Amygdala (tissue), 56 donors: Measurements from ENCODE around the gene TGIF2.
"Not testable (repeated sequence)": the region's sequence is repeated elsewhere in the genome, so short reads cannot be mapped to it uniquely, and the experiment has no call there.

Source experiments
- DNase-seq, 56 donors: peaks; one replicate each; lab custom pipeline; 2025; lab: John Stamatoyannopoulos, UW

The TGIF2 gene

DNA sequence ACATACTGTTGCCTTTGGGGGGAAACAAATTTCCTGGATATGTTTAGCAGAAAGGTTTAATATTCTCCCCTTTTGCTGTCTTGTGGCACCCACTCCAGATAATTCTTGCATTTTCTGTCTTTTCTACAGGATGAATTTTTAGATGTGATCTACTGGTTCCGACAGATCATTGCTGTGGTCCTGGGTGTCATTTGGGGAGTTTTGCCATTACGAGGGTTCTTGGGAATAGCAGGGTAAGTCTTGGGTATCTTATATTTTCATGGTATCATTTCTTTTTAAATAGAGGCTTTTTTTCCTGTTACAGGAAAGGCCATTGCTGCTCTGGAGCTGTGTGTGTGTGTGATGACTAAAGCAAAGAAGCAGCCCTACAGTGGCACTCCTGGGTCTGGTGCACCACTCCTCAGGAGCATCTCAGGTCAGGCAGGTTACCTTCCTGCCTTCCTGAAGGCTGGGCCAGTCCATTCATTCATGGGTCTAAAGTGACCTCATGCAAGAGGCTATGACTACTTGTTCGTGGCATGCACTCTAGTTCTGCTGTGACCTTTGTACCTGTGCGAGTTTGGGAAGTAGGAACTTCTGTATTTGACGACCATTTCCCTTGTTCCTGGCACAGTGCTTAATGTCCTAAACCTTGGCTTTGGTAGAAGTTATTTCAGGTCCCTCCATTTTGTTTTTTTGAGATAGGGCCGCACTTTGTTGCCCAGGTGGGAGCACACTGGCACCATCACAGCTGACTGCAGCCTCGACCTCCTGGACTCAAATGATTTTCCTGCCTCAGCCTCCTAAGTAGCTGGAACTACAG lies 34.4 kb downstream of the TGIF2 start:
- no peak for DNase-seq

DNA sequence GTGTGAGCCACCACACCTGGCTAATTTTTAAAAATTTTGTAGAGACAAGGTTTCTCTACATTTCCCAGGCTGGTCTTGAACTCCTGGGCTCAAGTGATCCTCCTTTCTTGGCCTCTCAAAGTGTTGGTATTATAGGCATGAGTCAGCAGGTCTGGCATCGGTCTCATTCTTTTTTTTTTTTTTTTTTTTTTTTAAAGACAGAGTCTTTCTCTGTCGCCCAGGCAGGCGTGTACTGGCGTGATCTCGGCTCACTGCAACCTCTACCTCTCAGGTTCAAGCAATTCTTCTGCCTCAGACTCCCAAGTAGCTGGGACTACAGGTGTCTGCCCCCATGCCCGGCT lies 35.0 kb downstream of the TGIF2 start:
- not testable (repeated sequence) for DNase-seq

DNA sequence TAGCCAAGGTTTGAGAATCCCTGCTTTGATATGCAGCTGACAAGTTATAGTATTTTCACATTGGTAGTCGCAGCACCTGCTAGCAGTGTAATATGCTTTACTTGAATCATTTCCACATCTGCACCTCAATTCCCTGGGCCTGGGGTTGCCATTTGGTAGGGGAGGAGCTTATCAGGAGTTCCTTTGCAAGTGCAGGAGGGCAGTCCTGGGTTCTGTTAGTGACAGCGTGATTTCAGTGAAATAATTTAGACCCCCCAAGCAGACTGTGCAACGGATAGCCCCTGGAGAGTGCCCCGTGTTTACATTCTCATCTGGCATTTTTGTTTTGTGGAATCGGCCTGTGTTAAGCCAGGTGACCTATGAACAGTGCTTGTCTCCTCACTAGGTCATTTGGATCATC lies 38.2 kb downstream of the TGIF2 start:
- no peak for DNase-seq

DNA sequence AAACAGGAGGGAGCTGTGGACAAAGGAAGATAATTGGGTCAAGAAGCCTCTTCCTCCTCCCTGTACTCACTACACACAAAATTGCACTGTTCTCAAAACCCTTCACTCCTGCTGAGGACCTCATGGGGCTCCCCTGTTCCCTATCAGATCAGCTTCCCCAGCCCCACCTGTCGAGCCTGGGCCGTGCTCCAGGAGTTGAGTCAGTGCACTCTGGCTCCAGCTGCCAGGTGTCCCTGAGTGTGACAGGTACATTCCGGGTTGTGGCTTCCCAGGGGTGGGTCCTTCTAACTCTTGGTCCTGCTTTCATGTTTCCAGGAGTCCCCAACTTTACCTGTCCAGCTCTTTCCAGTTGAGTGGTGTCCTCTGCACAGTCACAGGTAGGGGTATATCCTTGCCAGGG lies 40.6 kb downstream of the TGIF2 start:
- no peak for DNase-seq

DNA sequence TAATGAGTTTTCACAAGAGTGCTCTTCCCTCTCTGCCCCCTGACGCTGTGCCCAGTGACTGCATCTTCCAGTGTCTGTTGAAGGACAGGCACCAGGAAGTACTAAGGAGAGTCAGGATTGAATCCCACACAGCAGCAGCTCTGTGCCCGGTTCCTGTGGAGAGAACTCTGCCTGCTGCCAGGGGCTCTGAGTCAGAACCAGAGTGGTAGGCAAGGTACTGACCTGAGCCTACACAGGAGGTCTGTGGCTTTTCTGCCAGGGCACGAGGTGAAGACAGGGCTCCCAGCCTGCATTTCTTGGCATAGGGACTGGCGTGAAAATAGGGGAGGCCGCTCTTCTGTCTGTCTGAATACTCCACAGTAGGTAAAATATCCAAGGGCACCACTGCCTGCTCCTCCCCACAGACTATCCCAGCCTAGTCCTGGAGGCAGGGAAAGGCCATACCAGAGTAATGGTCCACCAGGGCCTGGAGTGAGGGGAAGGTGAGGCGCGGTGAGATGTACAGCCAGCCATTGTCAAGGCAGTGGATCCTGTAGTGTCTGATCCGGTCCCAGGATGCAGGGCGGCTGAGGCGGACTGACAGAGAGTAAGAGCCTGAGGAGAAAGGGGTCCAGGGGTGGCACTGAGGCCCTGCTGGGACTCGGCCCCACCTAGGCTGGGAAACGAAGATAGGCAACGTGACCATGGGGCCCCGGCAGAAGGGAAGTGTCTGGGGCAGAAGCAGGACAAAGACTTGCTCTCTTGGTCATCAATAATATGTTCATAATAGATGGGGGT lies 41.6 kb downstream of the TGIF2 start:
- DNase-seq: no peak

DNA sequence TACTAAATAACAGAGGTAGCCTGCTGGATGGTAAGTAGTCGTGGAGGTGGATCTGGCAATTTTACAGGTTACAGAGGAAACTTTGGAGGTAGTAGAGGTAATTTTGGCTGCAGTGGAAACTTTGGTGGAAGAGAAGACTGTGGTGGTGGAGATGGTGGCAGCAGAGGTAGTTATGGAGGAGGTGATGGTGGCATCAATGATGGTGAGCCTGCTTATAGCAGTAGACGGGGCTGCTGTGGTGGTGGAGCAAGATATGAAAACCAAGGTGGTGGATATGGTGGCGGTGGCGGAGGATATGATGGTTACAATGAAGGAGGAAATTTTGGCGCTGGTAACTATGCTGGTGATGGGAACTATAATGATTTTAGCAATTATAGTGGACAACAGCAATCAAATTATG lies 47.5 kb downstream of the TGIF2 start:
- DNase-seq: no peak

DNA sequence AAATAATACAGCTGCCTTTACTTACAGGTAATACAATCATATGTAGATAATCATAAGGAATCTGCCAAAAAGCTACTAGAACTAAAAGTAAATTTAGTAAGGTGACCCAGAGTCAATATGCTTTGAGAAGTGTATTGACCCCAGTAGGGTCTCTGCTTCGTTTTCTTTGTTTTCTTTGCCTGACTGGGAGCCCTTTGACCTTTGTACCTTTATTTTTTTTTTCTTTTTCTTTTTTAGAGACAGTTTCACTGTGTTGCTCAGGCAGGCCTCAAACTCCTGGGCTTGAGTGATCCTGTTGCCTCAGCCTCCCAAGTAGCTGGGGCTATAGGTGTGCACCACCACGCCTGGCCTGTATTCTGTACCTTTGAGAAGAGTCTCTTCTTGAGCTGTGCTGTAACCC lies 50.0 kb downstream of the TGIF2 start:
- DNase-seq: no peak

DNA sequence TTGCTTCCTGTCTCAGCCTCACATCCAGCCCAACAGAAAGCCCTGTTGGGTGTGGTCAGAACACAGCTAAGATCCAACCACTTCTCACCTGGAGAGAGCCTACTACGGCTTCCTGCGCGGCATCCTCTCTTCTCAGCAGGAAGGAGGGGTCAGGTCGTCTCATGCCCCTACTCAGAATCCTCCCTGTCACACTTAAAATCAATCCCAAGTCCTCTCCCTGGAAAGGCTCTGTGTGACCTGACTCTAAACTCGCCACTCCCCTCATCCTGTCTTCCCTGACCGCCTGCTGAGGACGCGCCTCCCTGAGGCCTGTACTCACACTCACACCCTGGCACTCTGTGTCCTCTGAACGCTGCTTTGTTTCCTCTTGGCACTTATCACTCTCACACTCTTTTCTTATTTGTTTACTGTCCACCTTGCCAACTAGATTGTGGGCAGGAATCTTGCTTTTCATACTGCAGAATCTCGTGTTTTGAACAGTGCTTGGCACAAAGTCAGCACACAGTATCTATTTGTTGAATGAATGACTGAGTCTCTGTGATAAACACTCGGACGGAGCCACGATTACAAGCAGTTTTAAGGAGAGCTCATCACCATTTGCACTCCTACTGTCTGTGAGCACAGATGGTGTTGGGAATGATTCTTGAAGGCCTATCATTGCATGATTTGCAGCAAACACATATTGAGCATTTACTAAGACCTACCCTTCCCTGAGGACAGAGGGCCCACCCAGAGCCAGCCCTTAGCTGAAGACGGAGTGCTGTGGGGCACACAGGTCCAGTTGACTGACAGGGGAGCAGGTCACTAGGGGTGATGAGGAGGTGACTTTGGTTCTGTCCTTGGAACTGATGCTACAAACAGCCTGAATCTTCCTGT lies 50.9 kb downstream of the TGIF2 start:
- DNase-seq: peak in 13 of 56 donors; percentile 1 to 65 (median 12)

DNA sequence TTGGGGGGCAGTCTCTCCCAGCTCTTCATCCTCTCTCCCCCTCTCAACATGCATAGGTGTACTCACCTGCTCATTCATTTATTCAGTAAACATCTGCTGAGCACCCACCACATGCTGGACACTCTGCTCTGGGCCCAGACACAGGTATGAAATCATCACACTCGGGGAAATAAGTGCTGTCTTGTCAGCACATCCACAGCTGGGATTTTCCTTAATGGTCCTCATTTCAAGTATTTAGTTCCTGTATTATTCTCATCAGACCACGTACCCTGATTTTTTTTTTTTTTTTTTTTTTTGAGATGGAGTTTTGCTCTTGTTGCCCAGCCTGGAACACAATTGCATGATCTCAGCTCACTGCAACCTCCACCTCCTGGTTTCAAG lies 51.5 kb downstream of the TGIF2 start:
- DNase-seq: no peak

DNA sequence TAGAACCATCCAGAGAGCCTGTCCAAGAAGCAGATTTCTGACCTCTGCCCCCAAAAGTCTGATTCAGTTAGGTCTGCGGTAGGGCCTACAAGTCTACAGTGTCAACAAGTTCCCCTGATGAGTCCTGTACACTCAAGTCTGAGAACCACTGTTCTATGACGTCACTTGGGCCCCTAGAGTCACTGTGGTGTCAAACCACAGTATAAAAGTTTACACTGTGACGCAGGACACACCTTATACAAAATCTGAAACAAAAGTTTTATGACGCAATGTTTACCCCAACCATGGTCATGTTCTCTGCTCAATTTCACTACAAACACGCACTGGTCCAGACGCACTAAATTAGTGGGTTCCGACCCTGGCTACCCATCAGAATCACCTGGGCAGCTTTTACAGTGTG lies 54.7 kb downstream of the TGIF2 start:
- DNase-seq: no peak

DNA sequence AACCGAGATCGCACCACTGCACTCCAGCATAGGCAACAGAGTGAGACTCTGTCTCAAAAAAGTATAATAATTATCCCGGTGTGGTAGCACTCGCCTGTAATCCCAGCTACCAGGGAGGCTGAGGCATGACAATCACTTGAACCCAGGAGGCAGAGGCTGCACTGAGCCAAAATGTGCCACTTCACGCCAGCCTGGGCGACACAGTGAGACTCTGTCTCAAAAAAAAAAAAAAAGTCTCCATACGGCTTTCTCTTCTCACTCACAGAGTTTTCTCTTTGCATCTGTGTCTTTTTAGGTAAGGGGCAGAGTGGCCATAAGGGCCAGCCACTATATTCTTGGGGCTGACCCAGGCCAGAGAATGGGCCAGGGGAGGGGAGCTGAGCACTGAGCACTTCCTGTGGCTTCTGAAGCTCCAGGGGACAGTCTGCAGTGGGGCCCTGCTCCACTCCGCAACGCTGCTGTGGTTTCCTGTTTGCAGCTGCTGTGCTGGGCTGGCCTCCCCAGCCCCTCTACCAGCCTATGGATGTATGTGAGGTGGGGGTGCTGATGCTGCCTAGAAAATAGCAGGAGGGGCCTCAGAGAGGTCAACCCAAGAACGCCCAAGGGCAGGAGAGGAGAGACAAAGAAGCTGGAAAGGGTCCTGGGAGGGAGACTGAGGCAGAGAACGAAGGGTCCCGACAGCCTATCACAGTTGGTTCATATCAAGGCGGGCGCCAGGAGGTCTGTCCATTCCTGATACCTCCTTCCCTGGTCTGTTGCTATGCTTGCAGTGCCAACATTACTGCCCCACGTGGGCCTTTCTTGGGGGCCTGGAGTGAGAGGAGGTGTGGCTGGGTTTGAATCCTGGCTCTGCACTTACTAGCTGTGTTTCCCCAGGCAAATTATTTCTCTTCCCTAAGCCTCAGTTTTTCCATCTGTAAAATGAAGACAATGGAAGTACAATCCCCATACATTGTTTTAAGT lies 56.6 kb downstream of the TGIF2 start:
- DNase-seq: no peak

DNA sequence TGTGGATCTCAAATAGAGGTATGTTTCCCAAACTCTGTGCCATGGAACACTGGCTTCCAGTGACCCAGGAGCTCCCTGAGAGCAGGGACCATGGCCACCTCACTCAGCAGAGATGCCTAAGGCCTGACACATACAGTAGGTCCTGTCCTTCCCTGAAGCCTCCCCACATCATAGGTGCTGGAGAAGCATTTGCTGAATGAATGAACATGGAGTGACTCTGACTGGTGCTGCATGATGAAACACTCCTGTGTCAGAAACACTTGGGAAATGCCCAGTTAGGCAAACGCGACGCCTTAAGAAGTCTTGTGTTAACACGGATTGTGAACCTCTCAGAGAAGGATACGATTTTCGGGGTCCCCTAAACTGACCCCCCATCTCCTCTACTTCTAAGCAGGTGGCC lies 58.2 kb downstream of the TGIF2 start:
- DNase-seq: no peak

DNA sequence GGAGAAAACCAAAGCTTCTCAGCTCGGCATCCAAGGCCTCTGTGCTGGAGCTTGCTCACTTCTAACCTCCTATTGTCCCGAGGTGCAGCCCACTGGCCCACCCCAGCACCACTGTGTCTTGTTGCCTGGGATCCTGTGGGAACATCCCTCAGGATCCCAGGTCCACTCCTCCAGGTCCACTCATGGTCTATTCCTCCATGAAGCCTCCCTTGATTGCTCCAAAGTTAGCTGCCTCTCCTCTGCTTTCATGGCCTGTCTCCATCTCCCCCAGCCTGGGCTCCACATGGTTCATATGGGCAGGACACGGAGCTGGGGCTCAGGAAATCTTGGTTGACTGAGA lies 58.7 kb downstream of the TGIF2 start:
- DNase-seq: no peak

DNA sequence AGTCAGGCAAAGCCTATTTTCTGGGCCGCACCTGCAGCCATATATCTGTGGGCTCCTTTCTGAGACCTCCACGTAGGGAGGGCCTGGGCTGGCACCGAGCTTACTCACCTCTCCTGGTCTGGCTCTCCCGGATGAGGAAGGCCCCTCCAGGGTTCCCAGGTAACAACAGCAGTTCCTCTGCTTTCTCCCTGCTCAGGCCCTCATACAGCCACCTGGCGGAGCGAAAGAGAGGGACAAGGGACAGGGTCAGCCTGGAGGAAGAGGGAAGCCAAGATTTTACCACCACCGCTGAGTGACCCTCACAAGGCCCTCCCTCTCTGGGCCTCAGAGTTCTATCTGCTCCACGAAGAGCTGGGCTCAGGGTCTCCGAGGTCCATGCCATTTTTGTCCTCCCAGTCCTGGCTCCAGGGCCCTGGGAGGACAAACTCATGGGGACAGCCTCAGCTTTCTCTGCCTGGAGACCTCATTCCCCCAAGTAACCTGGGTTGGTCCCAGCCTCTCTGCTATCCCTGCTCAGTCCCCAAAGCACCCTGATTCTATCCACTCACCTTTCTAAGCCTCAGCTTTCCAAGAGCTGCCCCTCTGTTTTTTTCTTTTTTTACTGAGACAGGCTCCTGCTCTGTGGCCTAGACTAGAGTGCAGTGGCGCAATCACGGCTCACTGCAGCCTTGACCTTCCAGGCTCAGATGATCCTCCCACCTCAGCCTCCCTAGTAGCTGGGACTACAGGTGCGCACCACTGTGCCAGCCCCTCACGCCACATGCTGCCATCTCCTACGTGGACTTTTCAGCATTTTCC lies 59.3 kb downstream of the TGIF2 start:
- no peak for DNase-seq

DNA sequence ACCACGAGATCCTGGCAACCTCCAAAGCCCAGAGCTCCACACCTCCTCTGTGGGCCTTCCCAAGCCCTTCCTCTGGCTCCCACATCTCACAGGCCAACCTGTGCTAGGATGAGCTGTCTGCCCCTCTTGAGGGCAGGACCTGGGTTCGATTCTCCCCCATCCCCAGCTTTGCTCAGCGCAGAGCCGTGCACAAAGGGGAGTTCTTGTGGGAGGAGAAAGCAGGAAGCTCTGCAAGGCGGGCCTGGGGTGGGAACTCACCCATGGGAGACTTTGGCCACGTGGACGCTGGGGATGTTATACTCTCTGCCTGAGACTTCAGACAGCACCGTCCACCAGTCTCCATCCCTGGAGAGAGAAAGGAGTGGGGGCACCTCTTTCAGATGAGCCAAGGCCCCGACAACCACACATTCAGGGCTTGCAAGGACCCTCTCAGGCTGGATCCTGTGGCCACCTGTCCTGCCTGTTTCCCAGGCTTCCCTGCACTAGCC lies 59.9 kb downstream of the TGIF2 start:
- no peak for DNase-seq

DNA sequence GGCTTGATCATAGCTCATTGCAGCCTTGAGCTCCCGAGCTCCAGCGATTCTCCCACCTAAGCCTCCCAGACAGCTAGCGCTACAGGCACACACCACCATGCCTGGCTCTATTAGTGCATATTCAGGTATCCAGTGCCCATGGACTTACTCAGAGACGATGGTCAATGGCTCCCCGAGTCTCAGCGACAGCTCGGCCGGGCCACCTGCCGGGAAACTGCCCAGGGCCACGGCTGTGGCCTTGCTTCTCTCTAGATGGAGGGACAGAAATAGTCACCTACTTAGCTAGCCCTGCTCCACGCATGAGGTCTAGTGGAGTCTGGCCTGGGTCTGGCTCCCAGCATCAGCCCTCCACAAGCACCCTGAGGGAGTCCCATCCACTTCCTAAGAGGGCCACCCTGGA lies 60.9 kb downstream of the TGIF2 start:
- DNase-seq: no peak

DNA sequence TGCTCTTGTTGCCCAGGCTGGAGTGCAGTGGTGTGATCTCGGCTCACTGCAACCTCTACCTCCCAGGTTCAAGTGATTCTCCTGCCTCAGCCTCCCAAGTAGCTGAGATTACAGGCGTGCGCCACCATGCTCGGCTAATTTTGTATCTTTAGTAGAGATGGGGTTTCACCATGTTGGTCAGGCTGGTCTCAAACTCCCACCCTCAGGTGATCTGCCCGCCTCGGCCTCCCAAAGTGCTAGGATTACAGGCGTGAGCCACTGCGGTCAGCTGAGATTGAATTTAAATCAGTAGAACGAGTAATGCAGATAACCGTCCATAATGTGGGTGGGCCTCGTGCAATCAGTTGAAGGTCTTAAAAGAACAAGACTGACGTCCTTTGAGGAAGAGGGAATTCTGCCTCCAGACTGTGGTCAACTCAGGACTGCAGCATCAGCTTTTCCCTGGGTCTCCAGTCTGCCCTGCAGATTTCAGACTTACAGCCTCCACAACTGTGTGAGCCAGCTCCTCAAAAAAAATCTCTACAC lies 65.5 kb downstream of the TGIF2 start:
- DNase-seq: not testable (repeated sequence)

DNA sequence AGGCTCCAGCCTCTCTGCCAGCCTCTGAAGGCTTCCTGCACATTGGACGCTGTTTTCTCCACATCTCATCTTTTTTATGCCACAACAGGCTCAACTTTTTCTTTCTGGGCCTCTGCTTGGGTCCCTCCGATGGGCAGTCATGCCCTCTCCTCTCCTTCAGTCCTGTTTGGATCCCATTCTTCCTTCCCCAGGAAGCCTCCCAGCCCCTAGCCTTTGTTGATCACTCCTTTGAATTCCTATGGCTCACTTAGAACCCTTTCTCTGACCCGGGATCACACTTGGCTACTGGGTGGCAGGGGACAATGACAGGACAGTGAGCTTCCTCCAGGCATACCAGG lies 68.1 kb downstream of the TGIF2 start:
- no peak for DNase-seq

DNA sequence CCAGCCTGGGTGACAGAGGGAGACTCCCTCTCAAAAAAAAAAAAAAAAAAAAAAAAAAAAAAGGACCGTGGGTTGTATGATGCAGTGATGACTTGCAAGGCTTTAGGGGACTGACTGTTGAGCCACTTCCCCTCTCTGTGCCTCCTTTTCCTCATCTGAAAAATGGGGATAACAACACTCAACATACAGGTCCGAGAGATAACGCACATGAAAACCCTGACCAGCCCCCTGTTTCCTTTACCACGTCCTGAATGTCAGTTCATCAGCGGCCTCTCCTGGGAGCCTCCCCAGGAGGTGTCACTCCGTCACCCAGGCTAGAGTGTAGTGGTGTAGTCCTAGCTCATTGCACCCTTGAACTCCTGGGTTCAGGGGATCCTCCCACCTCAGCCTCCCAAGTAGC lies 68.7 kb downstream of the TGIF2 start:
- DNase-seq: no peak
